ENCODE measurements around the gene CBFA2T3.
A peak's percentile ranks its signal among the peaks of the same experiment; 100 is the strongest.
"Not testable (repeated sequence)": the region's sequence is repeated elsewhere in the genome, so short reads cannot be mapped to it uniquely, and the experiment has no call there.

CBFA2T3 gene
- 0.07 to 0.31 reads per million in 2 donors for total RNA-seq

DNA sequence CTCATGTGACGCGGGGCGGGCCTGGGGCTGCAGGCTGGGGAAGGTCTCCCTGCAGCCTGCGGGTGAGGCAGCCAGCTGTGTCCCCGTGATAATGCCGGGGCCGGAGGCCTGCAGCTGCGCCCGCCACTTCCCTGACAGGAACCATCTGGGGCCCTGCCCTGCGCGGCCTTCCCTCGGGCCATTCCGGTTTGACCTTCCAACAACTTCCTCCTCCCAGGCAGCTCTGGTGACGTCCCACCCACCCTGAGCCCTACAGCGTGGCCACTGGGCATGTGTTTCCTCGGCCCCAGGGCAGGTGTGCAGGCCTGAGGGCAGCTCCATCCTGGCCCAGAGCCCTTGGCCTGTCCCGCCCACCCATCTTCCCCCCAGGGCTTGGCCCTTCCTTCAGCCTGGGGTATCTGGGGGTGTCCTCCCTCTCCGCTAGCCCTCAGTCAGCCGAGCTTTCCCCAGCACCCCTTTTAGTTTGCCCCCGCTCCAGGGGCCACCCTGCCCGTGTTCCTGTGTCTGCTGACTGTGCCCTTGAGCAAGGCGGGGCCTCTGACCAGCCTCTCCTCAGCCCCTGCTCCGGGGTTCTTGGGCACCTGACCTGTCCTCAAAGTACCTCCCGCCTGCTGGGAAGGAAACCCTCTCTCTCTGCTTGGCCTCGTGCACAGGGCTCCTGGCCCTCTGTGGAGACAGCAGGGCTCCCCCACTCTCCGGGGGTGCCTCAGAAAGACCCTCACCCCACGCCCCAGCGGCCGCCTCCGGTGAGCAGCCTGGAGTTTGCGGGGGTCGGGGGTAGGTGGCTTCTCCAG, at the start of gene CBFA2T3:
Gene CBFA2T3, minus strand, starts transcription at position 190 of the 794 bp plus-strand sequence. CDS start 400 bp downstream, outside the sequence.
- no peak for DNase-seq

GRCh38 chr16:89026121-89026612, 49.2 kb upstream of the CBFA2T3 start:
- DNase-seq = peak in 2 of 5 experiments; percentile 68 to 96

DNA sequence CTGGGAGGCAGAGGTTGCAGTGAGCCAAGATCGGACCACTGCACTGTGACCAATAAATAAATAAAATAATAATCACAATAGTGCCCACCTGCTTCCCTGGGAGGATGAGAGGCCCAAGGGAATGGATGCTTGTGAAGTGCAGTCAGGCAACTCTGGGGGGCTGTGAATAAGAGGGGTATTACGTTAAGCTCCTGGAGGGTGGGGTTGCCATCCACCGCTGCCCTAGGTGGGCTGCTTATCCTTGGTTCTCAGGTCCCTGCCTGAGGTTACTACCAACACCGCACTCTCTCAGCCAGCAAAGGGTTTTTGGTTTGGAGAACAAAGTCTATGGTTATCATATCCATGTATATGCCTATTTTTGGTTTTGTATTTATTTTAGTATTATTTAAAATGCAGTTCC, 48.6 kb upstream of the CBFA2T3 start:
- no peak for DNase-seq

GRCh38 chr16:89024546-89025060, 47.6 kb upstream of the CBFA2T3 start:
- no peak for DNase-seq

- no peak for DNase-seq
These were observed 46.9 kb upstream of the CBFA2T3 start for GRCh38 chr16:89023621-89024511.

GRCh38 chr16:89023151-89023551, 46.1 kb upstream of the CBFA2T3 start:
- DNase-seq = no peak

- no peak for DNase-seq
These were observed 45.2 kb upstream of the CBFA2T3 start for GRCh38 chr16:89022051-89022836.

DNA sequence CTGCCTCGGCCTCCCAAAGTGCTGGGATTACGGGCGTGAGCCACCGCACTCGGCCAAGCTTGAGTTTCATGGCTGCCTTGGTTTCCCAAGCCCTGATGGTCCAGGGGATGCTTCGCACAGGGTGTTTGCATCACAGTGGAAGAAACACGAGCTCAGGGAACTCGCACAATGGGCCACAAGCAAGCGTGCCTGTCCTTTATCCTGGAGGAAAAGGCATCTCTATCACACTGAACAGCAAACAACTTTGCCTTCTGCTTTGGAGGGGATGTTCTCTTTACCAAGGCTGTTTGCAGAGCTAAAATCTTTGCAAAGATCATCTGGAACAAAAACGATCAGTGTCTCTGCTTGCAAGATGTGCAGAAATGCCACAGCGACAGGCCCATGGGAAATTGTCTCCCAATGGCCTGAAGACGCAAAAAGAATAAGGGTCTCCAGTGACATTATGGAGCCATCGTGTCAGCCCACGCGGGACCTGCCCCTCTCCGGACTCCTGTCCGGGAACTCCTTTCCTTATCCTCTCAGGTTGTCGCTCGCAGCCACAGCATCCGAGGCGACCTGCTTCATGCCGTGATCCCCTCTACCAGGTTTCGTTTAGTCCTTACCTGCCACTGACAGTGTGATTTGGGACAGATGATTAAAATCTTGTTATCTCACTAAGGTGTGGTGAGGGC, 44.1 kb upstream of the CBFA2T3 start:
- no peak for DNase-seq

DNA sequence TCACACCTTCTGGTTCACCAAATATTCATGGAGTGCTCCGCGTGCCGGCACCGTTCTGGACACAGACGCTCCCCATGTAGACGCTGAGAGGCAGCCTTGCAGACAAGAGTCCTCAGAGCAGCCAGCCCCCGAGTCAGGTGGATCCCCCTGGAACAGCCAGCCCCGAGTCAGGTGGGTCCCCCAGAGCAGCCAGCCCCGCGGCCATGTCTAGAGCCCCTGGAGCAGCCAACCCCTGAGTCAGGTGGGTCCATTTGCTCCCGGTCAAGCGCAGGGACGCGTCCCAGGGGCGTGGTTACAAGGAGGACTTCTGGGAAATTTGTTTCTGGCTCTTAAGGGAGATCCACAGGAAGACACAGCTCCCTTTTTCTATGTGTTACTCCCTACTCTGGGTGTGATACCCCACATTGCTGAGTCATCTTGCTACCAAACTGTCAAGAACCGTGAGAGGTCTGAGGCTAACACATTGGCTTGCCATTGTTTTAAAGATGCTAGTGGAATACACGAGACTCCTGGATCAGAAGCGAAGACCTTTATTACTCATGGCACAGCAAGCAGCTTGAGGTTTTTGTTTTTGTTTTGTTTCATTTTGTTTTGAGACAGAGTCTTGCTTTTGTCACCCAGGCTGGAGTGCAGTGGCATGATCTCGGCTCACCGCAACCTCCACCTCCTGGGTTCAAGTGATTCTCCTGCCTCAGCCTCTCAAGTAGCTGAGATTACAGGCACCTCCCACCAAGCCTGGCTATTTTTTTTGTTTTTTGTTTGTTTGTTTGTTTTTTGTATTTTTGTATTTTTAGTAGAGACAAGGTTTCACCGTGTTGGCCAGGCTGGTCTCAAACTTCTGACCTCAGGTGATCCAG, 43.3 kb upstream of the CBFA2T3 start:
- peak in 2 of 5 experiments; percentile 24 to 91 for DNase-seq

DNA sequence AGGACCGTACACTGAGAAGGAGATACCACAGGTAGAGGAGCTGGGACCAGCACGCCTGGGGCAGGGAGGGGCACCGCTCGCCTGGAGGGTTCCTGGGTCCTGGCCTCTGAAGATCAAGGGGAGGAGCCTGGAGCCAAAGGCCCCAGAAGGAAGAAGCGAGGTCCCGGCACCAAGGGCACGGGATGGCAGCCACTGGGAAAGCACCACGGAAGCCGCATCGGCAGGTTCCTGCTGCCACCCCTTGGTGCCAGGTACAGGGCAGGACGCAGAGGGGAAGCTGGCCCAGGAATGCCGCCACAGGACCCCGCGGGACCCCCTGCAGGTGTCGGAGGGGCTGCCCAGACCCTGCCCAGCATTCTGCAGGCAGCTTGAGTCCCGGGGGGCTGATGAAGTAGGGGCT, 42.5 kb upstream of the CBFA2T3 start:
- DNase-seq = no peak

GRCh38 chr16:89018282-89019158, 41.5 kb upstream of the CBFA2T3 start:
- no peak for DNase-seq

DNA sequence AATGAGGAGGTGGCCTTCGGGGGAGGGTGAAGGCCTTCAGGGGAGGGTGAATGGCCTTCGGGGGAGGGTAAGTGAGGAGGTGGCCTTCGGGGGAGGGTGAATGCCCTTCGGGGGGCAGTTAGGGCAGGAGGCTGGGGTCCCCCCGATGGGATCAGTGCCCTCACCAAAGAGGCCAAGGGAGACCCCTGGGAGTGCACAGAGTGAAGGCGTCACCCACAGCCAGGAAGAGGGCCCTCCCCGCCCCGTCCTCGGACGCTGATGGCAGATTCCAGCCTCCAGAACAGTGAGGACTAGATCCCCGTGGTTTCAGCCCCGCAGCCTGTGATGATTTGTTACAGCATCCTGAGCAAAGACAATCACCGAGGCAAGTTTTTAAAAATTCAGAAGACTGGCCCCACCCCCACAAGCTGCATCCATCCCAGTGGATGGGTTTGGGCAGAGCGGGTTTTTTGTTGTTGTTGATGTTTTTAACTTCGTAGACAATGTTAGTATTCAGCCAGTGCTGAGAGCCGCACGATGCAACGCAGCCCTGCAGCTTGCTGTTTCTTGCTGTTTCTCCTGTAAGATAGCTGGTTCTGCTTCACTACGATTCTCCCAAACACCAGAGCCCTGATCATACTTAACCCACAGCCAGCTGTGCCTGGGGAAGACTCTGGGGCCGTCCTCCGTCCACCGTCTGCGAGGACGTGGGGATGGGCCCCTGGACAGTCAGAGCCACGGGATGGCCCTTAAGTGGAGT, 40.7 kb upstream of the CBFA2T3 start:
- DNase-seq = no peak

- DNase-seq = not testable (repeated sequence)
These were observed 39.6 kb upstream of the CBFA2T3 start for GRCh38 chr16:89016561-89016960.

DNA sequence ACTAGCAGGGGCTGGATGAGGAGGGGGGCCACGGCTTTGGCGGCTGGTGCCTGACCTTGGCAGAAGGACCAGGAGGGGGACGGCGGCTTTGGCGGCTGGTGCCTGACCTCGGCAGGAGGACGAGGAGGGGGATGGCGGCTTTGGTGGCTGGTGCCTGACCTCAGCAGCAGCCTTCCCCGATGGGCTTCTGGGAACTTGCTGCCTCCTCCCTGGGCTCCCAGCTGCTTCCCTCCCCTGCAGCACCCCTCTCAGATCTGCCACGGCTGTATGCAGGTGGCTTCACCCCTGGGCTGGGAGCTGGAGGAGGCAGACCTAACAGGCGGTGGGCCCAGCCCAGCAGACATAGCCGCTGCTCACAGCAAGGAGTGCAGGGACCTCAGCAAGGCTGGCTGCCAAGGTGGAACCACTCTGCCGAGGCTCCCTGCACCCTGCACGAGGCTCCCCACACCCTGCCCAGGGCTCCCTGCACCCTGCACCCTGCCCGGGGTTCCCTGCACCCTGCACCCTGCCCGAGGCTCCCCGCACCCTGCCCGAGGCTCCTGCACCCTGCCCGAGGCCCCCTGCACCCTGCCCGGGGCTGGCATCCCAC, 38.4 kb upstream of the CBFA2T3 start:
- no peak for DNase-seq

DNA sequence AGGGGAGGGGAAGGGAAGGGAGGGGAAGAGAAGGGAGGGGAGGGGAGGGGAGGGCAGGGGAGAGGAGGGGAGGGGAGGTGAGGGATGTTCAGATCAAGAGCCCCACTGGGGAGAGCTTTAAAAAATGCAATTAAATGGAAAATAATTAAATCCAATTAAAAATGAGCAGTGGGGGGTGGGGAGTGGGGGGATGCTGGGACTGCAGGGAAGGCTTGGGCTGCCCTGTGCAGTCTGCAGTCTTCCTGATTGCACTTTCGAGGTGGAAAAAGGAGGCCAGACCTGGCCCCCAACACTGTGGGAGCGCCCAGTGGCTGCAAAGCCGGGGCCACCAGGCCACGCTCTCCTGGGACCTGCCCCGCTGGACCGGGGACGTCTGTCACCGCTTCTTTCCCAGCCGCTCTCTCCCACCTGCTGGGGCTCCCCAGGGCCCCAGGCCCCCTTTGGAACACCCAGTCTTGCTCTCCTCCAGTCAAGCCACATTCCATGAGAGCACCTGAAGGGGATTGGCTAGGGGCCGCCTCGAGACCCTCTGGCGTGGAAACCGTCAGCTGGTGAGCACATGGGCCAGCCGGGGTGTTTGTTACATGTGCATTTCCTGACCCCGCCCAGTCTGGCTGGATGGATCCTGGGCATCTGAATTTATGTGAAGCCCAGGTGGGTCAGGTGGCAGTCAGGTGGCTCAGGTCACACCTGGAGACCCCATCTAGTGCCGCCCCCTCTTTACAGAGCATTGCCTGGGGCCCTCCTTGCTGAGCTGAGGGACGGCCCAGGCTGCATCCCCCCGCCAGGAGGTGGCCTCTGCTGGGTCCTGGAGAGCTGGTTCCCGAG, 37.6 kb upstream of the CBFA2T3 start:
- DNase-seq = no peak

GRCh38 chr16:89013692-89014402, 36.8 kb upstream of the CBFA2T3 start:
- DNase-seq = no peak

DNA sequence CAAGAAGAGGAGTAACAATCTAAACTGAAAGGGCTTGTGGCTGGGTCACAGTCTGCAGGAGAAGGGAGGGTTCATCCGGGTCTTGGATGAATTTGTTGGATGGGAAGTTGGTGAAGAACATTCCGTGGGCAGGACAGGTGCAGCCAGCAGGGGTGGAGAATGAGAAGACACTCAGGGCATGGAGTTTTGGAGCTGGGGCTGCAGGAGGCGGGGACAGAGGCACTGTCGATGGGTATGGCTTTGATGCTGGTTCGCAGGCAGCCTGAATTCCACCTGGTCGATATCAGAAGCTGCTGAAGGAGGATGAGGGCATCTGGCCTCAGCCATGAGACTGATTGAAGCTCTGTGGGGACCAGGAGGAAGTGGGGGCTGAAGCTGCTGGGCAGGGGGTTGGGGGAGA, 36.1 kb upstream of the CBFA2T3 start:
- DNase-seq = no peak

Measured in T-helper 2 cell (primary cell).